GM19395 (cell line): ENCODE results near the gene PRSS38.

Experiments
- ATAC-seq: cut with Tn5 transposase; IDR thresholded peaks from one replicate; pipeline ENCODE4 v1.9.1; 2021; ENCODE audit warnings: mild to moderate bottlenecking, moderate library complexity; ENCODE audit not compliant: unreplicated experiment

Gene PRSS38

GRCh38 chr1:227792216-227793078 is 23.0 kb upstream of the PRSS38 start:
- no peak for ATAC-seq

- ATAC-seq, result no peak
Measured at GRCh38 chr1:227793079-227793947, 22.2 kb upstream of the PRSS38 start.

- no peak for ATAC-seq
Measured at GRCh38 chr1:227793948-227794816, 21.3 kb upstream of the PRSS38 start.

- ATAC-seq, result no peak
Measured at GRCh38 chr1:227794817-227795192, 20.7 kb upstream of the PRSS38 start.

- no peak for ATAC-seq
Measured at GRCh38 chr1:227795732-227796131, 19.7 kb upstream of the PRSS38 start.

- ATAC-seq, result no peak
Measured at GRCh38 chr1:227796359-227796915, 19.0 kb upstream of the PRSS38 start.

- no peak for ATAC-seq
Measured at GRCh38 chr1:227797144-227797543, 18.3 kb upstream of the PRSS38 start.

- no peak for ATAC-seq
Measured at GRCh38 chr1:227797625-227798024, 17.9 kb upstream of the PRSS38 start.

- ATAC-seq, result no peak
Measured at GRCh38 chr1:227798078-227798802, 17.2 kb upstream of the PRSS38 start.

- ATAC-seq, result no peak
Measured at GRCh38 chr1:227799756-227800155, 15.7 kb upstream of the PRSS38 start.

GRCh38 chr1:227803933-227804332 is 11.5 kb upstream of the PRSS38 start:
- ATAC-seq, result no peak

GRCh38 chr1:227805606-227806197 is 9.8 kb upstream of the PRSS38 start:
- no peak for ATAC-seq

GRCh38 chr1:227808566-227808965 is 6.9 kb upstream of the PRSS38 start:
- ATAC-seq, result no peak

GRCh38 chr1:227809026-227809425 is 6.4 kb upstream of the PRSS38 start:
- no peak for ATAC-seq

- ATAC-seq, result no peak
Measured at GRCh38 chr1:227813962-227814361, 1.5 kb upstream of the PRSS38 start.

GRCh38 chr1:227816750-227817446 is 1.4 kb downstream of the PRSS38 start:
- ATAC-seq, result no peak

GRCh38 chr1:227823537-227823936 is 8.1 kb downstream of the PRSS38 start:
- ATAC-seq, result no peak

GRCh38 chr1:227824204-227824603 is 8.7 kb downstream of the PRSS38 start:
- no peak for ATAC-seq

- ATAC-seq, result no peak
Measured at GRCh38 chr1:227828786-227829185, 13.3 kb downstream of the PRSS38 start.
